Activated T-helper 1 cell treated with Interleukin-2 at 50 U/mL for 16 hours (primary cell): ENCODE data around the gene KRTAP9-9.
"Not testable (repeated sequence)": the region's sequence is repeated elsewhere in the genome, so short reads cannot be mapped to it uniquely, and the experiment has no call there.

Source experiments
- DNase-seq: peaks from one replicate; pipeline ENCODE4 v3.0.0-alpha.2; 2020; ENCODE audit warnings: low read depth

Gene KRTAP9-9

GRCh38 chr17:41265078-41265477 is 9.9 kb downstream of the KRTAP9-9 start, which contains the start of gene KRTAP9-6:
KRTAP9-6 (plus strand) TSS chr17:41265378; CDS start chr17:41265378, 0 bp downstream.
- DNase-seq: no peak

GRCh38 chr17:41267711-41268110 is 12.5 kb downstream of the KRTAP9-9 start:
- no peak for DNase-seq

- DNase-seq: not testable (repeated sequence)
Measured at GRCh38 chr17:41271323-41271722, 16.1 kb downstream of the KRTAP9-9 start.

- no peak for DNase-seq
Measured at GRCh38 chr17:41271858-41272257, 16.7 kb downstream of the KRTAP9-9 start.

GRCh38 chr17:41275648-41276190 is 20.5 kb downstream of the KRTAP9-9 start, which contains the start of gene KRTAP9-7:
KRTAP9-7 (plus strand) TSS chr17:41275698; CDS start chr17:41275698, 0 bp downstream.
- not testable (repeated sequence) for DNase-seq

GRCh38 chr17:41278176-41278955 is 23.2 kb downstream of the KRTAP9-9 start:
- no peak for DNase-seq

GRCh38 chr17:41284043-41284442 is 28.9 kb downstream of the KRTAP9-9 start:
- DNase-seq: no peak

GRCh38 chr17:41284546-41284945 is 29.4 kb downstream of the KRTAP9-9 start:
- no peak for DNase-seq

- DNase-seq: no peak
Measured at GRCh38 chr17:41287050-41287449, 31.9 kb downstream of the KRTAP9-9 start.

GRCh38 chr17:41294016-41294415 is 38.8 kb downstream of the KRTAP9-9 start:
- DNase-seq: no peak

GRCh38 chr17:41296846-41297245 is 41.7 kb downstream of the KRTAP9-9 start:
- DNase-seq: no peak

GRCh38 chr17:41298458-41299135 is 43.4 kb downstream of the KRTAP9-9 start:
- no peak for DNase-seq

GRCh38 chr17:41301204-41301790 is 46.1 kb downstream of the KRTAP9-9 start:
- no peak for DNase-seq

GRCh38 chr17:41301916-41302901 is 47.0 kb downstream of the KRTAP9-9 start, which contains the start of gene KRTAP29-1:
KRTAP29-1 (minus strand) TSS chr17:41302851; CDS start chr17:41302851, 0 bp downstream.
- no peak for DNase-seq

GRCh38 chr17:41302981-41303380 is 47.8 kb downstream of the KRTAP9-9 start:
- DNase-seq: no peak

- no peak for DNase-seq
Measured at GRCh38 chr17:41304091-41304490, 48.9 kb downstream of the KRTAP9-9 start.
